Kidney tubule cell (primary cell): ENCODE data around the gene PLA2G2F.

Experiments used
- DNase-seq: peaks from one replicate; pipeline ENCODE4 v3.0.0-alpha.2; 2018; ENCODE audit warnings: low spot score

The PLA2G2F gene

GRCh38 chr1:20172033-20172590 is 33.0 kb downstream of the PLA2G2F start:
- no peak for DNase-seq

GRCh38 chr1:20174937-20175666 is 36.0 kb downstream of the PLA2G2F start:
- no peak for DNase-seq

GRCh38 chr1:20178634-20179370 is 39.7 kb downstream of the PLA2G2F start:
- DNase-seq = no peak

- DNase-seq = no peak
These were observed 40.4 kb downstream of the PLA2G2F start for GRCh38 chr1:20179371-20180128.

- DNase-seq = no peak
These were observed 41.2 kb downstream of the PLA2G2F start for GRCh38 chr1:20180129-20180843.

- DNase-seq = no peak
These were observed 41.7 kb downstream of the PLA2G2F start for GRCh38 chr1:20180844-20181207.

- no peak for DNase-seq
These were observed 43.3 kb downstream of the PLA2G2F start for GRCh38 chr1:20182415-20182814.

- no peak for DNase-seq
These were observed 43.9 kb downstream of the PLA2G2F start for GRCh38 chr1:20183035-20183434.

GRCh38 chr1:20183616-20184271 is 44.6 kb downstream of the PLA2G2F start:
- no peak for DNase-seq

GRCh38 chr1:20184481-20184900 is 45.4 kb downstream of the PLA2G2F start:
- no peak for DNase-seq

- DNase-seq = no peak
These were observed 46.1 kb downstream of the PLA2G2F start for GRCh38 chr1:20184997-20185833.

GRCh38 chr1:20185834-20186782 is 47.0 kb downstream of the PLA2G2F start, which contains the start of the genes PLA2G2C and UBXN10:
PLA2G2C (minus strand) TSS chr1:20186518; CDS start chr1:20177363, 9,155 bp downstream.
UBXN10 (plus strand) TSS chr1:20186096; CDS start chr1:20190562, 4,466 bp downstream.
- DNase-seq = peak; percentile 59

GRCh38 chr1:20187103-20187812 is 48.1 kb downstream of the PLA2G2F start:
- DNase-seq = peak; percentile 3

GRCh38 chr1:20187813-20188454 is 48.8 kb downstream of the PLA2G2F start:
- DNase-seq = no peak

- DNase-seq = no peak
These were observed 49.3 kb downstream of the PLA2G2F start for GRCh38 chr1:20188455-20188817.

GRCh38 chr1:20189664-20190063 is 50.5 kb downstream of the PLA2G2F start:
- no peak for DNase-seq

- DNase-seq = no peak
These were observed 51.4 kb downstream of the PLA2G2F start for GRCh38 chr1:20190256-20191160.
